ENCODE results near the gene IPMK. TPM values are rescaled to one million over a fixed set of nuclear protein-coding genes. Genes with fewer than 3 reads are reported as not detected.

IPMK gene
- total and polyA plus RNA-seq, 2 of the 8 experiments (the other 6 are each of a cell fraction or from before 2014, with no cell fraction given), result 1.3 to 7.8 TPM

DNA sequence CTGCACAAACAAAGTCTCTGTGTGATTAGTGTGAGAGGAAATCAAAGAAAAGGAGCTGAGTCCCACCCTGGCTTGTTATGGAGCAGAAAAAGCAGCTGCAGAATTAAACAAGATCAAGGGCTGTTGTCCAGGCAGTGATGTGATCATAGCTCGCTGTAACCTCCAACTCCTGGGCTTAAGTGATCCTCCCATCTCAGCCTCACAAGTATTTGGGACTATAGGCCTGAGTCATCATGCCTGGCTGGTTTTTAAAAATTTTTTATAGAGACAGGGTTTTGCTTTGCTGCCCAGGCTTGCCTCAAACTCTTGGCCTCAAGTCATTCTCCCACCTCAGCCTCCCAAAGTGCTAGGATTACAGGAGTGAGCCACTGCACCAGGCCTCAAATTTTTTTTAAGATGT is 88.9 kb downstream of the IPMK start (continued):
- TF ChIP-seq, protein P1, sequence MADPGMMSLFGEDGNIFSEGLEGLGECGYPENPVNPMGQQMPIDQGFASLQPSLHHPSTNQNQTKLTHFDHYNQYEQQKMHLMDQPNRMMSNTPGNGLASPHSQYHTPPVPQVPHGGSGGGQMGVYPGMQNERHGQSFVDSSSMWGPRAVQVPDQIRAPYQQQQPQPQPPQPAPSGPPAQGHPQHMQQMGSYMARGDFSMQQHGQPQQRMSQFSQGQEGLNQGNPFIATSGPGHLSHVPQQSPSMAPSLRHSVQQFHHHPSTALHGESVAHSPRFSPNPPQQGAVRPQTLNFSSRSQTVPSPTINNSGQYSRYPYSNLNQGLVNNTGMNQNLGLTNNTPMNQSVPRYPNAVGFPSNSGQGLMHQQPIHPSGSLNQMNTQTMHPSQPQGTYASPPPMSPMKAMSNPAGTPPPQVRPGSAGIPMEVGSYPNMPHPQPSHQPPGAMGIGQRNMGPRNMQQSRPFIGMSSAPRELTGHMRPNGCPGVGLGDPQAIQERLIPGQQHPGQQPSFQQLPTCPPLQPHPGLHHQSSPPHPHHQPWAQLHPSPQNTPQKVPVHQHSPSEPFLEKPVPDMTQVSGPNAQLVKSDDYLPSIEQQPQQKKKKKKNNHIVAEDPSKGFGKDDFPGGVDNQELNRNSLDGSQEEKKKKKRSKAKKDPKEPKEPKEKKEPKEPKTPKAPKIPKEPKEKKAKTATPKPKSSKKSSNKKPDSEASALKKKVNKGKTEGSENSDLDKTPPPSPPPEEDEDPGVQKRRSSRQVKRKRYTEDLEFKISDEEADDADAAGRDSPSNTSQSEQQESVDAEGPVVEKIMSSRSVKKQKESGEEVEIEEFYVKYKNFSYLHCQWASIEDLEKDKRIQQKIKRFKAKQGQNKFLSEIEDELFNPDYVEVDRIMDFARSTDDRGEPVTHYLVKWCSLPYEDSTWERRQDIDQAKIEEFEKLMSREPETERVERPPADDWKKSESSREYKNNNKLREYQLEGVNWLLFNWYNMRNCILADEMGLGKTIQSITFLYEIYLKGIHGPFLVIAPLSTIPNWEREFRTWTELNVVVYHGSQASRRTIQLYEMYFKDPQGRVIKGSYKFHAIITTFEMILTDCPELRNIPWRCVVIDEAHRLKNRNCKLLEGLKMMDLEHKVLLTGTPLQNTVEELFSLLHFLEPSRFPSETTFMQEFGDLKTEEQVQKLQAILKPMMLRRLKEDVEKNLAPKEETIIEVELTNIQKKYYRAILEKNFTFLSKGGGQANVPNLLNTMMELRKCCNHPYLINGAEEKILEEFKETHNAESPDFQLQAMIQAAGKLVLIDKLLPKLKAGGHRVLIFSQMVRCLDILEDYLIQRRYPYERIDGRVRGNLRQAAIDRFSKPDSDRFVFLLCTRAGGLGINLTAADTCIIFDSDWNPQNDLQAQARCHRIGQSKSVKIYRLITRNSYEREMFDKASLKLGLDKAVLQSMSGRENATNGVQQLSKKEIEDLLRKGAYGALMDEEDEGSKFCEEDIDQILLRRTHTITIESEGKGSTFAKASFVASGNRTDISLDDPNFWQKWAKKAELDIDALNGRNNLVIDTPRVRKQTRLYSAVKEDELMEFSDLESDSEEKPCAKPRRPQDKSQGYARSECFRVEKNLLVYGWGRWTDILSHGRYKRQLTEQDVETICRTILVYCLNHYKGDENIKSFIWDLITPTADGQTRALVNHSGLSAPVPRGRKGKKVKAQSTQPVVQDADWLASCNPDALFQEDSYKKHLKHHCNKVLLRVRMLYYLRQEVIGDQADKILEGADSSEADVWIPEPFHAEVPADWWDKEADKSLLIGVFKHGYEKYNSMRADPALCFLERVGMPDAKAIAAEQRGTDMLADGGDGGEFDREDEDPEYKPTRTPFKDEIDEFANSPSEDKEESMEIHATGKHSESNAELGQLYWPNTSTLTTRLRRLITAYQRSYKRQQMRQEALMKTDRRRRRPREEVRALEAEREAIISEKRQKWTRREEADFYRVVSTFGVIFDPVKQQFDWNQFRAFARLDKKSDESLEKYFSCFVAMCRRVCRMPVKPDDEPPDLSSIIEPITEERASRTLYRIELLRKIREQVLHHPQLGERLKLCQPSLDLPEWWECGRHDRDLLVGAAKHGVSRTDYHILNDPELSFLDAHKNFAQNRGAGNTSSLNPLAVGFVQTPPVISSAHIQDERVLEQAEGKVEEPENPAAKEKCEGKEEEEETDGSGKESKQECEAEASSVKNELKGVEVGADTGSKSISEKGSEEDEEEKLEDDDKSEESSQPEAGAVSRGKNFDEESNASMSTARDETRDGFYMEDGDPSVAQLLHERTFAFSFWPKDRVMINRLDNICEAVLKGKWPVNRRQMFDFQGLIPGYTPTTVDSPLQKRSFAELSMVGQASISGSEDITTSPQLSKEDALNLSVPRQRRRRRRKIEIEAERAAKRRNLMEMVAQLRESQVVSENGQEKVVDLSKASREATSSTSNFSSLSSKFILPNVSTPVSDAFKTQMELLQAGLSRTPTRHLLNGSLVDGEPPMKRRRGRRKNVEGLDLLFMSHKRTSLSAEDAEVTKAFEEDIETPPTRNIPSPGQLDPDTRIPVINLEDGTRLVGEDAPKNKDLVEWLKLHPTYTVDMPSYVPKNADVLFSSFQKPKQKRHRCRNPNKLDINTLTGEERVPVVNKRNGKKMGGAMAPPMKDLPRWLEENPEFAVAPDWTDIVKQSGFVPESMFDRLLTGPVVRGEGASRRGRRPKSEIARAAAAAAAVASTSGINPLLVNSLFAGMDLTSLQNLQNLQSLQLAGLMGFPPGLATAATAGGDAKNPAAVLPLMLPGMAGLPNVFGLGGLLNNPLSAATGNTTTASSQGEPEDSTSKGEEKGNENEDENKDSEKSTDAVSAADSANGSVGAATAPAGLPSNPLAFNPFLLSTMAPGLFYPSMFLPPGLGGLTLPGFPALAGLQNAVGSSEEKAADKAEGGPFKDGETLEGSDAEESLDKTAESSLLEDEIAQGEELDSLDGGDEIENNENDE (IDR thresholded peaks at IDR 0.05; ENCODE audit: insufficient replicate concordance, low read length), result no peak
- no peak for TF ChIP-seq POLR2A (IDR thresholded peaks at IDR 0.05; ENCODE audit: control extremely low read depth in 1 of 2, low read depth in 2 of 2, low read length in 2 of 2)
- no peak for TF ChIP-seq SP1 (IDR thresholded peaks at IDR 0.05; ENCODE audit: low read depth, low read length)
- no peak for TF ChIP-seq HDAC2 (IDR thresholded peaks at IDR 0.05; ENCODE audit: borderline replicate concordance in 1 of 2, low read depth in 2 of 2, low read length in 2 of 2)
- TF ChIP-seq JUN (IDR thresholded peaks at IDR 0.05; ENCODE audit: low read depth, low read length), result no peak

Data from H1 (cell line).